GM12873 (cell line): ENCODE results near the gene MZT2B.

Source experiments
- TF ChIP-seq, protein P1 (sequence below): IDR thresholded peaks from 2 replicates; pipeline ENCODE4 v1.5.1; 2012; ENCODE audit warnings: low read depth, mild to moderate bottlenecking, moderate library complexity, low read length, control low read depth; ENCODE audit not compliant: insufficient read depth; ENCODE audit errors: missing control alignments

The MZT2B gene

DNA sequence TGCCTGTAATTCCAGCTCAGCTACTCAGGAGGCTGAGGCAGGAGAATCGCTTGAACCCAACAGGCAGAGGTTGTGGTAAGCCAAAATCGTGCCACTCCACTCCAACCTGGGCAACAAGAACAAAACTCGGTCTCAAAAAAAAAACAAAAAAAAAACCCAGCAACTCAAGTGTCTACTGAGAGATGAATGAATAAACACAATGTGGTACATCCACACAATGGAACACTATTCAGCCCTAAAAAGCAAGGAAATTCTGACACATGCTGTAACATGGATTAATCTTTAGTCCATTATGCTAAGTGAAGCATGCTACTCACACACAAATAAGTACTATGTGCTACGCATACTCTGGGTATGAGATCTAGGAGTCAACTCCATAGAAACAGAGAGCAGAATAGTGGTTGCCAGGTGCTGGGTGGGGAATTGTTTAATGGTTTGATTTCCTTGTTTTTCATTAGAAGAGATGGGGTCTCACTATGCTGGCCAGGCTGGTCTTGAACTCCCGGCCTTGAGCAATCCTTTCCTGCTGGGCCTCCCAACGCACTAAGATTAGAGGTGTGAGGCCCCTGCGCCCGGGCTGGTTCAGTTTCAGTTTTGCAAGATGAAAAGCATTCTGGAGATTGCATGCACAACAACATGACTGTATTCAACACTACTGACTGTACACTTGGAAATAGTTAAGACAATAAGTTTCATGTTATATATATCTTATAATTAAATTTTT is 16.6 kb upstream of the MZT2B start:
- TF ChIP-seq, protein P1, sequence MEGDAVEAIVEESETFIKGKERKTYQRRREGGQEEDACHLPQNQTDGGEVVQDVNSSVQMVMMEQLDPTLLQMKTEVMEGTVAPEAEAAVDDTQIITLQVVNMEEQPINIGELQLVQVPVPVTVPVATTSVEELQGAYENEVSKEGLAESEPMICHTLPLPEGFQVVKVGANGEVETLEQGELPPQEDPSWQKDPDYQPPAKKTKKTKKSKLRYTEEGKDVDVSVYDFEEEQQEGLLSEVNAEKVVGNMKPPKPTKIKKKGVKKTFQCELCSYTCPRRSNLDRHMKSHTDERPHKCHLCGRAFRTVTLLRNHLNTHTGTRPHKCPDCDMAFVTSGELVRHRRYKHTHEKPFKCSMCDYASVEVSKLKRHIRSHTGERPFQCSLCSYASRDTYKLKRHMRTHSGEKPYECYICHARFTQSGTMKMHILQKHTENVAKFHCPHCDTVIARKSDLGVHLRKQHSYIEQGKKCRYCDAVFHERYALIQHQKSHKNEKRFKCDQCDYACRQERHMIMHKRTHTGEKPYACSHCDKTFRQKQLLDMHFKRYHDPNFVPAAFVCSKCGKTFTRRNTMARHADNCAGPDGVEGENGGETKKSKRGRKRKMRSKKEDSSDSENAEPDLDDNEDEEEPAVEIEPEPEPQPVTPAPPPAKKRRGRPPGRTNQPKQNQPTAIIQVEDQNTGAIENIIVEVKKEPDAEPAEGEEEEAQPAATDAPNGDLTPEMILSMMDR, result no peak

DNA sequence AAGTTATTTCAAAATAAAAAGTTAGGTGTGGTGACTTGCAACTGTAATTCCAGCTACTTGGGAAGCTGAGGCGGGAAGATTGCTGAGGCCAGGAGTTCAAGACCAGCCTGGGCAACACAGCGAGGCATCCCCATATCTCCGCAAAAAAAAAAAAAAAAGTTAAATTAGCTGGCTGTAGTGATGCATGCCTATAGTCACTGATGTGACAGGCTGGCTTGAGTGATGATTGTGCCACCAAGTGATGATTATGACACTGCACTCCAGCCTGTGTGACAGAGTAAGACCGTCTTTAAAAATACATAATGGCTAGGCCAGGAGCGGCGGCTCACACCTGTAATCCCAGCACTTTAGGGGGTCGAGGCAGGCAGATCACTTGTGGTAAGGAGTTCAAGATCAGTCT is 12.2 kb upstream of the MZT2B start:
- TF ChIP-seq, protein P1, result no peak

DNA sequence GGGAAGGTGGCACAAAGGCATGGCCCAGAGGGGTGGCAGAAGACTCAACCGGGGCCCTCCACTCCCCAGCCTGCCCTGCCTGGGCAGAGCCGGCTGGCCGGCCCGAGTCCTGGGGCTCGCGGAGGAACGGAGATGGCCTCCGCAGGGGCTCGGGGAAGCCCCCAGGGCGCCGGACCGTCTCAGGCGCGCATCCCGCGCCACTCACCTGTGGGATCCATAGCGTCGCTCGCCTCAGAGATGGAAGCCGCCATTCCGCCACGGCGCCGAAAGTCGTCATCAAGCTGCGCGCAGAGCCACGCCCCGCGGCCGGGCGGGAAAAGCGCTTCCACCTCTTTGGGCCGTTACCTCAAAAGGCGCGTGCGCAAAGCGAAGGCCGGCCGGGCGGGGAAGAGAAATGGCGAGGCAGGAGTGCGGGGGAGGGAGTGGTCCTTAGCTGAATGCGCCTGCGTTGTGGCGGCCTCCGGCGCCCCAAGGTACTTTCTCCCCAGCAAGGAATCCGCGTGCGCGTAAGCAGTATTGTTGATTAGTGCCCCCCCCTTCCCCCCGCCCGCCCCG is 660 bp upstream of the MZT2B start, which contains the start of gene SMPD4:
TSS of gene SMPD4 (minus strand) at position 278 of the 555 bp plus-strand sequence. CDS start 5,010 bp downstream, outside the sequence.
- TF ChIP-seq, protein P1, result no peak

DNA sequence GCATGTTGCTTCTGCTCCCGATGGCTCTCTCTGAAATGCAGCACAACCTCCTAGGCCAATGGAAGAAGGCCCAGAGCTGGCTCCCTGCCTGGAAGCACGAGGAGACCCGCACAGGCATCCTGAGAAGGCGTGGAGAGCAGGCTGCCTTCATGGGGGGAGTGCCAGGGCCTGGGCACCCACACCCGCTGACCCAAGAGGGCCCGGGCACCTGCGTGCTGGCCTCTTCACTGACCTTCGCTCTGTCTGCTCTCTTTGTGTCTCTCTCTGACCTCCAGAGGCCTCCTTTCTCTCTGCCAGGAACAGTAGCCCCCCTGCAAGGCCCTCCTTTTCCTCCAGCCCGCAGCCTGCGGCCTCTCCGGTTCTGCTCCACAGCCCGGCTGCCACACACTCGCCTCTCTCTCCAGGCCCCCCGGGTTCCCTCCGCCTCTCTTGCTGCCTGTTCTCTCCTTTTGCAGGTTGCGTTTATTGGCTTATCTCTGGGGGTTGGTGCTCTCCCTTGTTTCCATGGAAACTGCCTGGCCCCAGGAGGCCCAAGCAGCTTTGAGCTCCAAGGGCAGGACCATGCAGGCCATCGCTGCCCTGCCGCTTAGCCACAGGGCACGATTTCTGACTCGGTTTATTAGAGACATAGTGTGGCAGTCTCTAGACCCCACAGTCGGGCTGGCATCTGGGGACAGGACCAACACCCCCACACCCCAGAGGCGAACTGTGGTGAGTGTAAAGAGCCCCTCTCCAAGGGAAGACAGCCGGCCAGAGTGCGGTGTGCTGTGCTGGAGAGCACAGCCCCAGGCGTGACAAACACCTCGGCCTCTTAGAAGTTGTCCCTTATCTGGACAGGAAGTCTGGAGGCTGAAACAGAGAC is 1.7 kb downstream of the MZT2B start:
- TF ChIP-seq, protein P1, result no peak

DNA sequence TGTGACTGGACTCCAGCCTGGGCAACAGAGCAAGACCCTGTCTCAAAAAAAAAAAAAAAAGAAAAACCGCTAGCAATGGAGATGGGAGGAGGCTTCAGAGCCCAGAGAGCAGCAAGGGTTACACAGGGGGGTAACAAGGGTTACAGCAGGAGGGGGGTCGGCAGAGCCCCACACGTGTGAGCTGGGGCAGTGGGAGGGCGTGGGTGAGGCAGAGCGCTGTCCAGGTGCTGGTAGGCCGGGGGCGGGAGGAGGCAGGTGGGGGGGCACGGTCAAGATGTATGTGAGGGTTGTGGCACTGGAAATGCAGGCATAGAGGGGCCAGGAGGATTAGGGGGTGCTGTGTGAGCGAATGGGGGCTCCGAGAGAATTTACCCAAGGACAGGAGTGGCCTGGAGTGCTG is 3.4 kb downstream of the MZT2B start:
- TF ChIP-seq, protein P1, result no peak

DNA sequence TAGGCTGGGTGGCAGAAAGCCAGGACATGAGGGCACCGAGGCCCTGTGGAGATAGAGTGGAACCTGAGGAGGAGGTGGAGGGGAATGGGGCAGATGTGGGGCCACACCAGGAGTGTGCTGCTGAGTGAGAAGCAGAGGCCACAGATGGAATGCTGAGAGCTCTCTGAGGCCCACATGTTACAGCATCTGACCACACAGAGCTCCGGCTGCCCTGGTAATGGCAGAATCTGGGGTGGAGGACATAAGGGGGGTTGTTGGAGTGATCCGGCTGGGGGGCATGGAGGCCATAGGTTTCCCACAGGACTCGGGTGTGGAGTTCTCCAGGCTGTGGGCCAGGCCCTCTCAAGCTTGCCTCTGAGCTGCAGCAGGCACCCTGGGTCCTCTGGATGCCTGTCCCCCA is 3.8 kb downstream of the MZT2B start:
- TF ChIP-seq, protein P1, result no peak

DNA sequence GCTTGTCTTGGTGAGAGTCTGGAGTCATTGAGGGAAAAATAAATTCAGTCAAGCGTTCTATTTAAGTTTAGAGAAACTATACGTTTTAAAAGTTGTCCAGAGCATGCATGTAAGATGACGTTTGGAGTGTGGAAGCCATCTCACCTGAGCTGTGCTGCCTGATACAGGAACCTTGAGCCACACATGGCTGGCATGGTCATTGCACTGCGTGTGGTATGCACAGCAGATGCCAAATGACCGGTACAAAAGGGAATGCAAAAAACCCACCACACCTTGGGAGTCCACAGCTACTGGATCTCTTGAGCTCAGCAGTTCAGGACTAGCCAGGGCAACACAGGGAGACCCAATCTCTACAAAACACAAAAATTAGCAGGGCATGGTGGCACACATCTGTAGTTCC is 4.3 kb downstream of the MZT2B start:
- TF ChIP-seq, protein P1, result no peak
